Ramos (cell line): ENCODE data around the gene CYTH1.

Source experiments
- in situ Hi-C: fragments of 300-500 bp; cut with MboI; formaldehyde crosslinking; loops from one replicate; pipeline ENCODE4 v1.14.3; 2022; ENCODE audit warnings: low sequenced_read_pairs; ENCODE audit not compliant: unreplicated experiment

The CYTH1 gene

GRCh38 chr17:78723001-78723796 is 58.9 kb downstream of the CYTH1 start:
- in situ Hi-C loops: no loop called here

GRCh38 chr17:78722246-78722761 is 59.8 kb downstream of the CYTH1 start:
- in situ Hi-C loops: no loop called here

DNA sequence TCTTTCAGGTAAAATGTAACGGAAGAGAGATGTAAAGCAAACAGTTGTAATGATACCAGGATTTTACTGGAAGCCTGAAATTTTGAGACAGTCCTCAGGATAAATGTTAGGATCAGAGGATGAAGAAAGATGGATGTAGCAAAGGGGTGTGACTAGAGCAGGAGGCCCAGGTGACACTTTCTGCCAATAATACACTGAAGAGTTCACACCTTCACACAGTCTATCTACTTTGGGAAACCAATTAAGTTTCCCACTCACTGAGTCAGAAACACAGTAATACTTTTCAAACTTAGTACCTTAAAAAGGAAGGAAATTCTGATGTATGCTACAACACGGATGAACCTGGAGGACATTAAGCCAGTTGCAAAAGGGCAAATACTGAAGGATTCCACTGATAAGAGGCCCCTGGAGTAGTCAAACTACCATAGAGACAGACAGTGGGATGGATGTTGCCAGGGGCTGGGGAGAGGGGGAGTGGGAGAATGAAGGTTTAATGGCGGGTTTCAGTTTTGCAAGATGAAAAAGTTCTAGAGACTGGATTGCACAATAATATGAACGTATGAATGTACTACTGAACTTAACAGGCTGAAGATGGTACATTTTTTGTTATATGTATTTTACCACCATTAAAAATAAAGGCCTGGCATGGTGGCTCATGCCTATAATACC is 62.3 kb downstream of the CYTH1 start:
- in situ Hi-C loops: no loop called here

DNA sequence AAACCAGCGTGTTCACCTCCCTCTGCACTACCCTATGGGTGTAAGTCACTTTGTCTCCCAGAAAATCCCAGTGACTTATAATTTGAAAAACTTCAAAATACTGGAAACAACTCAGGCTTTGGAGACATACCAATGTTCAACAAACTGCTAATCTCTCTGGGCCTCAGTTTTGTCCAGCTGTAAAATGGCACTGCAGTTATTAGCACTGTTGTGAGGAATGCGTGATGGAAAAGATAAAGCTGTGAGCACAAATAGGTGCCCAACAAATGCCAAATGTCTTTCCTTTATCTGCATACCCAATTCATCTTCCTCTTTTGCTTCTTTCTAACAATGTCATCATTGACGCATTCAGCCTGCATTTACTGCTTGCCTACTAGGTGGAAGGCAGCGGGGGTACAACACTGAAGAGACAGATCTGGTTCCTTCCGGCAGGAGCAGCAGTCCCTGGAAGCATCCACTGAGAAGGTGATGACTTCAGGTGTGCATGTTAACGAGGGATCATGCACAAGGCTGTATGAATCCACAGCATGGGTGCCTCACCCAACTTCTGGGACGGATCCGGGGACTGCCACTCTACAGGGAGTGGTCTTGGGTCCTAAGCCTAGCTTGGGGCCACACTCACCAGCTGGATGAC is 63.4 kb downstream of the CYTH1 start:
- in situ Hi-C loops: no loop called here

GRCh38 chr17:78717431-78717980 is 64.6 kb downstream of the CYTH1 start:
- in situ Hi-C loops: no loop called here

GRCh38 chr17:78716814-78717393 is 65.2 kb downstream of the CYTH1 start:
- in situ Hi-C loops: no loop called here

DNA sequence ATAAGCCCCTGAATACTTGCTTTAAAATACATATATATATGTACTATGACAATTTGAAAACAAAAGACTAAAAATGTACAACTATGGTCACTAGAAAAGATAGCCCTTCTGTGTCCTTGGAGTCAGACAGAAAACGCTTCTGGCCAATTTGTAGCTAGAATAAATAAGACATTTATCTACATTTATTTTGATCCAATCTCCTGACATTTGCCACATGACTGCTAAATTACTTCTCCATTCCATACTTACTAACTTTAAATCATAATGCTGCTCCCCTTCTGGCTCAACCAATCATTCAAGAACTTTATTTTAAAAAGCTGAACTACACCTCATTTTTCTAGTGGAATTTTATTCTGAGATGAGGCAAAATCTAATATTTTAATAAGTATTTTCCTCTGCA is 65.8 kb downstream of the CYTH1 start:
- in situ Hi-C loops: no loop called here

DNA sequence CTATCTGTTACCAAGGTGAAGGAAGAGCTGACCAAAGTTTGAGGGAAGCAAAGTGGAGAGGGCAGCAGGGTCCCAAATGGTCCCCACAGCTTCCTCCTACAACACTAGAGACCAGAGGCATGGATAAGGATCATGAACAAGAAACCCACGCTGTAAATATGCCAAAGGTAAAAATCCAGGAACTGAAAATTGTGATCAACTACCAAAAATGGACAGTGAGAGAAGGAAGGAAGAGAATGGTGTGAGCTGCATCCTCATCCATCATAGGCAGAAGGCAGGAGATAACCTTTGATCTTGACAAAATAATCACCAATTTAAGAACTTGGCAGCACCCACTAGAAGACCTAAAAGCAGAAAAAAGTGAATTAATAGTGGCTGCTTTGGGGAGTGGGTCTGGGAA is 66.2 kb downstream of the CYTH1 start:
- in situ Hi-C loops: no loop called here

DNA sequence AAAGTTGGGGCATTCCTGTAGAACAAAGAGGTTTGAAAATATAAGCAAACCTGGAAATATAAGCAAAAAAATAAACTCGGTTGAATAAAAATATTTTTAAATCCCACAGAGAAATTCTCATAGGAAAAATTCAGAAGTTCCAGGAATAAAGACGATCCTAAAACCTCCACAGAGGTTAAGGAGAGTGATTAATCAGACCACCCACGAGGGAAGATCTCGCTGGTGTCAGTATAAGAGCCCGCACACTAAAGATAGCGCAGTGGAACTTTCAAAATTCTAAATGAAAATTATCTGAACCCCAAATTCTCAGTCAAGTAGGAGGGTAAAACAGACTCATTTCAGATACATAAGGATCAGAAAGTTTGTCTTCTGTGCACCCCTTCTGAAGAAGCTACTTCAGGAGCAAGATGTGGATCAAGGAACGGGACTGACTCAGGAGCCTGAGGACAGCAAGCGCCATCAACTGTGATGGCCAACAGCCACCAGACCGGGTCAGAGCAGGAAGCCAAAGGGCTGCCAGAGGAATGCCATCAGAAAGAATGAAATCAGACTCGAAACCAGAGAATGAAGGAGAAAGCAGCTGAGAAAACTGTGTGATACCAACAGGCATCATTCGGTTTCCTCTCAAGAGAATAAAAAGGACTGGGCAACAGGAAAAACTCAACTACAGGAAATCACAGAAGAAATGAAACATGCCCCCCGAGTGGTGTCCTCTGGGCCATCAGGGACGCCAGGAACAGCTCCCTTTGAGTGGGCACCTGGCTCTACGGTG is 66.9 kb downstream of the CYTH1 start:
- in situ Hi-C loops: no loop called here

- in situ Hi-C loops: no loop called here
Measured at GRCh38 chr17:78714534-78714933, 67.5 kb downstream of the CYTH1 start.

DNA sequence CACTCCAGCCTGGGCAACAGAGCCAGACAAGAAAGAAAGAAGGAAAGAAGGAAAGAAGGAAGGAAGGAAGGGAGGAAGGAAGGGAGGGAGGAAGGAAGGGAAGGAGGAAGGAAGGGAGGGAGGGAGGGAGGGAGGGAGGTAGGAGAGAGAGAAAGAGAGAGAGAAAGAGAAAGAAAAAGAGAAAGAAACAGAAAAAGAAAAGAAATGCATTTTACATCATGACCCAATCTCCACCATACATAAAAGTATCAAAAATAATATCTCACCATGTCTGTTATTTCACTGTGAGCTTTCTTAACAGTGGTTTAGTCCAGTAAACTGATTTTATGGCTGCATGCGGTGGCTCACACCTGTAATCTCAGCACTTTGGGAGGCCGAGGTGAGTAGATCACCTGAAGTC is 70.0 kb downstream of the CYTH1 start:
- in situ Hi-C loops: no loop called here

DNA sequence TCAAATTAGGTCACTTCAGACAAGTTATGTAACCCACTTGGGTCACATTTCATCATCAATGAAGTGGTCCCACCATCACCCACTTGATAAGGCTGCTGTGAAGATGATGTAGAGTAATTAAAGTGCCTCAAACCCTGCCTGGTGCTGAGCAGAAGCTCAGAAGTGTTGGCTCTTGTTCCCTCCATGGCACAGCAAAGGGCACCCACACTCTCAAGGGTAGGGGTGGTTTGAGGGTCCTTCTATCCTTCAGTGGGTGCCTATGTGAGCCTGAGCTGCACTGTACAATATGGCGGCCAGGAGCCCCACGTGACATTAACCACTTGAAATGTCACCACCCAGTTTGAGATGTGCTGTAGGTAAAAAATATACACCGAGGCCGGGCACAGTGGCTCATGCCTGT is 71.5 kb downstream of the CYTH1 start:
- in situ Hi-C loops: no loop called here

DNA sequence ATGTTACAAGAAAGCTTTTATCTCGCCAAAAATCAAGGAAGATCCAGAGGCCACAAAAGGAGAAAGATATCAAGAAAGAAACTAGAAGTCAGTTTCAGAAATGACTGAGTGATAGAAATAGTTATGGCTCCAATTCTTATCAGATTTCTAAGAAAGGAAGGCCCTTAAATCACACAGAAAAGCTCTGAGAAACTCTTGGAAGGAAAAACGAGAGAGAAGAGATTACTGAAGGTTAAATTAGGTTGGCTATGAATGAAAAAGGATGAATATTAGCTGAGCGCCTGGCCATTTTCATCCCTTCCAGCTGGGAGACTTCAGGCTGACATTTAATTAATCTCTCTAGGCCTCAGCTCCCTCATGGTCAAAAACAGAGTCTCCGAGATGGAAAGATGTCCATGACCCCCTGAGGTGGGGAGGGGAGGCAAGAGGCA is 72.3 kb downstream of the CYTH1 start:
- in situ Hi-C loops: loop anchor here (10.0 kb wide), 1 partner anchor 215 kb away; no protein-coding TSS in a partner anchor

DNA sequence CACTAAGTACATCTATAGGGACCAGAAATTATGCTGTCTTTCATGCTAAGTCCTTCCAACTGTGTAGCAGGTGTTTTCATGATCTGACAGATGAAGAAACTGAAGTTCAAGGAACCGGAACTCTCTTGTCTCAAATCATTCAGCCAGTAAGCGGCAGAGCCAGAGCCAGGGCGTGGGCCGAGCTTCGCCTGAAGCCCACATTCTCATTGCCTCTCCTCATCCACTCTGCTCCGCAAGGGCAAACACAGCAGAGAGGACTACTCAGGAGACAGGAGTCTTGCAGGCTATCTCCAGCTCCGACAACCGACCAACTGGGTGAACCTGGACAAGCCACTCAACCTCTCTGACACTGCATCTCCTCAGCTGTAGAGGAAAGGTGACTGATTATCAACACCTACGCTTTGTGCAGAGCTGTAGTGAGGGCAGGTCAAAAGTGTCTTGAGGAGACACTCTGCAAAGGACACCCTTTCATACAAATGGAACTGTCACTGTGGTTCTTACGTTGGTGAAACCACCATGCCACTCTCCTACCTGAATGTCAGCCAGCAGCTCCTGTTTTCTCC is 72.9 kb downstream of the CYTH1 start:
- in situ Hi-C loops: loop anchor here (10.0 kb wide), 1 partner anchor 214 kb away; no protein-coding TSS in a partner anchor

DNA sequence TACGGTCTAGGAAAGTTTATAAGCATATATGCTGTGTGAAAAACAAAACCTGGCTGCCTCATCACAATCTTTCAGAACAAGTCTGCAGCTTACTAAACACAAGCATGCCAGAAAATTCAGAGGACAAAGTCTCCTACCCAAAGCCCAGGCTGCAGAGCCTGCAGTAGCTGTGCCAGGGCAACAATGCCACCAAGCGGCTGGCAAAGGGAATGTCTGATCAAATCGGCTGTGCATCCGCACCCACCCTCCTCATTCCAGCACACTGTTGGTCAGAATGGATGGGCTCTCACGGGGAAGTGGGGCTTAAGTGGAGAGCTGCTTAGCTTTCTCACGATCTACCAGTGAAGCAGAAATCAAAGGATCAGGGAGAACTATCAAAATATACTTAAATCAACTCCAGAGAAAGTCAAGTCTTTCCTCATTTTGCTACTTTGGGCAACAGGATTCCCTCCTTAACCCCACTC is 73.5 kb downstream of the CYTH1 start:
- in situ Hi-C loops: loop anchor here (10.0 kb wide), 1 partner anchor 214 kb away; no protein-coding TSS in a partner anchor

GRCh38 chr17:78707923-78708322 is 74.2 kb downstream of the CYTH1 start:
- in situ Hi-C loops: loop anchor here (10.0 kb wide), 1 partner anchor 213 kb away; no protein-coding TSS in a partner anchor

- in situ Hi-C loops: loop anchor here (10.0 kb wide), 1 partner anchor 212 kb away; no protein-coding TSS in a partner anchor
Measured at GRCh38 chr17:78707016-78707415, 75.1 kb downstream of the CYTH1 start.

DNA sequence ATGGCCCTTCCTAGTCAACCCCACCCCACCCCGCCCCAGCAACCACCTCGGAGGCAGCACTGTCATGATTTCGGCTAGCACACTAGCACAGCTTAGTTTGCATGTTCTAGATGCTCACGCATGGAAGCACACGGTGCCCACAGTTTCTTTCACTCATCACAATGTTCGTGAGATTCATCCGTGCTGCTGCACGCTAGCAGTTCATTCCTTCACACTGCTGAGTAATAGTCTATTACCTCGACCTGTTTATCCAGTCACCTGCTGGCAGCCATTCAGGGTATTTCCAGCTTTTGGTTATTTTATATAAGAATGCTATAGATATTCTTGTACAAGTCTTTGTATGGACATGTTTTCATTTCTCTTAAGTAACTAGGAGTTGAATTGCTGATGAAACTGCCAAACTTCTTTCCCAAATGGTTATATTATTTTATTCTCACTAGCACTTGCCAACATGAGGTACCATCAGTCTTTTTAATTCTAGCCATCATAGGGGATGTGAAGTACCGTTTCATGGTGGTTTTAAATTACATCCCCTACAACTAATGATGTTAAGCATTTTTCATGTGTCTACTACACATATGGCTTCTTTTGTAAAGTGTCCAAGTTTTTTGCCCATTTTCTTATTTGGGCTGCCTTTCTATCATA is 75.7 kb downstream of the CYTH1 start:
- in situ Hi-C loops: loop anchor here (10.0 kb wide), 1 partner anchor 212 kb away; no protein-coding TSS in a partner anchor
